Activated CD4-positive, alpha-beta T cell treated with anti-CD3 and anti-CD28 coated beads for 24 hours (primary cell): ENCODE measurements around the gene BCR.

Experiments
- DNase-seq, 2 donors: peaks; one replicate each; pipeline ENCODE4 v3.0.0-alpha.2; 2020; ENCODE audit warnings: low read depth in 2 of 2

Gene BCR

DNA sequence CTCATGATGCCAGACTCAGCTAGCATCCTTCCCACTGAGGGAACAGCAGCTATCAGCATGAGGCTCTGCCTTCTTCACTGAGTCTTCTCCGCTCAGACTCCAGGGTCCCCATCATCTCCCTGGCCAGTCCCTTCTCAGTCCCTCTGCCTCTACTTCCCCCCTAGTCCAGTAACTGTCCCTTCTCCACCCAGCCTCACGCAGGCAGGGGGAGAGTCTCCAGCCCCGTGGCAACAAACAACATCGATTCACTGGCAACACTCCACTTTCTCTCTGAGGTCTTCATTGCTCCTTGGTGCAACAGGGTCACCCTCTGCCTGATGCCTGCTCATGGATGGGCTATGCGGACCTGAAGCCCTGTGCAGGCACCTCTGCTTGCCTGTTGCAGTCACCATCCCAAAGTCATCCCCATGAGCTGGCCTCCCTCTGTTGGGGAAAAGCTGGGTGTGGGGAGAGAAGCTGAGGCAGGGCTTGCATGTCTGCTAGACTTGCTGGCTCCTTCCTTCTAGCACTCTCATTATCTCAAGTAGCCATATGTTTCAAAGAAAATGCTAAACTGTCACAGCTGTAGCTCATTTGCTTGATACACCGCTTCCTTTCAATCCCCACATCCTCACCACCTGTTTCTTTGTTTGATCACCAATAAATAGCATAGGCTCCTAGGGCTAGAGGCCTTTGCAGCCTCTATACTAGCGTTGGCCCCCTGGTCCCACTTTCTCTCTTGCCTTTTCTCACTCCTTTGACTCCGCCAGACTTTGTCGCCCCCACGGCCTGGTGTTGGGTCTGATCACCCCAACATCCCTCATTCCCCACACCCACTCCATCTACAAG, 4.3 kb upstream of the BCR start:
- DNase-seq = no peak

DNA sequence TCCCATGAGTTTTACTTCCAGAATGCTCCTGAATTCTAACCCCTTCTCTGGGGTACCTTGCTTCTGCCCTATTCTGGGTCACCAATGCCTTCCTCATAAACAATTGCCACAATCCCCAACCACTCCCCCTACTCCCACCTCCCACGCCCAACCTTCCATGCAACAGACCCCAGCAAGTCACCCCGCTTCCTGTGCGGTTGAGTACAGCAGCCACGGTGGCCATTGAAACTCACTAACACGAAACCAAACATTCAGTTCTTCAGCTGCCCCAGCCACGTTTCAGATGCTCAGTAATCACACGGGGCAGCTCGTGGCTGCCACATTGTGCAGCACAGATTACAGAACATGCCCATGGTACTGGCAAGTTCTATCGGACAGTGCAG, 3.7 kb upstream of the BCR start:
- no peak for DNase-seq

DNA sequence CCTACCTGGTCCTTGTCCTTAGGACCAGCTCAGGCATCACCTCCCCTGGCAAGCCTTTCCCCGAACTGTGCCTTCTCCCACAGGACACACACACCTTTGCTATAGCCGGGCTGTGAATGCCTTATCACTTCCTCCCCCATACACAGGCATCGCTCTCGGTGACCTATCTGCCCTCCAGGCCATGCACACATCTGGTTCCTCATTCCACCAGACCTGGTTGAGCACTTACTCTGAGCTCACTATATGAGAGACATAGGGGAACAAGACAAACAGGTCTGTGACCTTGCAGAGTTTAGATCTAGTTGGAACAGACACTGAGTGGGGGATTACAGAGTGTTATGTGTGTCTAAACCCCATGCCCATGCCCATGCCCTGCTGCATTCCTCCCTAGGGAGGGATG, 3.1 kb upstream of the BCR start:
- DNase-seq = no peak

DNA sequence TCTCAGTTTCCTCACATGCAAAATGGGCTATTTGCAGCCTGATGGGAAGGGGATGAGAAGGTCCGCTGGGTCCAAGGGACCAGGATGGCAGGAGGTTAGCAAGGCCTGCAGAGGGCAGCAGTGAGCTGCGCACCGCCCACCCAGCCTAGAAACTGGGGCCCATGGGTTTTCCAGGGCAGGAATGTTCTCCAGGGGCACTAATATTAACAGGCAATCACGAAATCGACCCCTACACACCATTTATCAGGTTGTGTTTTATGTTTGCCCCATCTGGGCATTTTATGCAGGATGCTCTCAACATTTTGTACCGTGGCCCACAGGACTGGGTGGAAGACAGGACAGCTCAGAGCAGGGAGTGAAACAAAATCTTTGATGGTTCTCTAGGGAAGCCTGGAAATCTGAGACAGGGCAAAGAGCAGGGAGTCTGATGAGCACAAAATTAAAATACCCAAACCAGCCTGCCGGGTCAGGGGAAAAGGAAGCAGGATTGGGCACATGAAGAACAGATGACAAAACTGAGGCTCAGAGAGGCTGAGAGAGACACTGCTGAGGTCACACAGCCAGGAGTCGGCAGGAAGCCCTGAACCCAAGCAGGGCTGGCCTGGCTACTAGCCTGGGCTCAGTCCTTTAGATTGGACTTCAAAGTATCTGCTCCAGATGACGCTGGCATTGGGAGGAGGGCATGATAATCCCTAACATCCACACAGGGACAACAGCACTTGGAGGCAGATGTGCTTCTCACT, 1.6 kb upstream of the BCR start:
- DNase-seq = peak; percentile 46 to 48

DNA sequence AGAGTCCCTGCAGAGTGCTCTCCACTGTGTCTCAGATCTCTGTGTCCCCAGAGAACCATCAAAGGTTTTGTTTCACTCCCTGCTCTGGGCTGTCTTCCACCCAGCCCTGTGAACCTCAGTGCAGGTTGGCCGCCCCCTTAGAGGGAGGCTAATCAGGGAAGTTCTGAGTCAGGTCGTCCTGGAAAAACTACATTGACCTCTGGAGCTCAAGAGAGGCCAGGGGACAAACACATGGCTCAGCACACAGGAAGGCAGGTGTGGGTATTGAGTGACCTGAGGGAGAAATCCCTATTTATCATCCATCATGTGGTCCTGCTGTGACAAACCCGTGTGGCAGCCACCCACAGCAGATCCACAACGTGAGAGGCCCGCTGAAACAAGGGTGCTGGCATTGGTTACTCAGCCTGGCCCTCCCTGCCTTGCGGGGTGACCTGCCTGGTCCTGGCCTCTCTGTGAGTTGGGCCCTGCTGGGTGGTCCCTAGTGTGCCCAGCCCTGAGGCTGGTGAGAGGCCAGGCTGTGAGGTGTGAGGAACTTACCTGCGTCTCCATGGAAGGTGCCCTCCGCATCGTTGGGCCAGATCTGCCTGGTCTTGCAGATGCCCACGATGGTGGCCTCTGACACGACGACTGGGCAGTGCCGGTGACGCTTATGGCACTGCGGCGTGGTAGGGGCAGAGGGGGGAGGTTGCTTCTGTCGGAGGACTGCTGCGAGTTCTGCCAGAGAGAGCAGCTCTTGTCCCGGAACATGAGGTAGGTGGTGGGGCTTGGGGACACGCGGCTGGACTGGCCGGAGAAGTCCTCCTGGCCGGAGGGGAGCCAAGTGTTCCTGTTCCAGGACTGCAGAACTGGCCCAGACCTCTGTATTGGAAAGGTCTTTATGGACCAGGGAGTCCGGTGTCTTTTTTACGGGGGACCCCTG, 669 bp upstream of the BCR start:
- DNase-seq = no peak

DNA sequence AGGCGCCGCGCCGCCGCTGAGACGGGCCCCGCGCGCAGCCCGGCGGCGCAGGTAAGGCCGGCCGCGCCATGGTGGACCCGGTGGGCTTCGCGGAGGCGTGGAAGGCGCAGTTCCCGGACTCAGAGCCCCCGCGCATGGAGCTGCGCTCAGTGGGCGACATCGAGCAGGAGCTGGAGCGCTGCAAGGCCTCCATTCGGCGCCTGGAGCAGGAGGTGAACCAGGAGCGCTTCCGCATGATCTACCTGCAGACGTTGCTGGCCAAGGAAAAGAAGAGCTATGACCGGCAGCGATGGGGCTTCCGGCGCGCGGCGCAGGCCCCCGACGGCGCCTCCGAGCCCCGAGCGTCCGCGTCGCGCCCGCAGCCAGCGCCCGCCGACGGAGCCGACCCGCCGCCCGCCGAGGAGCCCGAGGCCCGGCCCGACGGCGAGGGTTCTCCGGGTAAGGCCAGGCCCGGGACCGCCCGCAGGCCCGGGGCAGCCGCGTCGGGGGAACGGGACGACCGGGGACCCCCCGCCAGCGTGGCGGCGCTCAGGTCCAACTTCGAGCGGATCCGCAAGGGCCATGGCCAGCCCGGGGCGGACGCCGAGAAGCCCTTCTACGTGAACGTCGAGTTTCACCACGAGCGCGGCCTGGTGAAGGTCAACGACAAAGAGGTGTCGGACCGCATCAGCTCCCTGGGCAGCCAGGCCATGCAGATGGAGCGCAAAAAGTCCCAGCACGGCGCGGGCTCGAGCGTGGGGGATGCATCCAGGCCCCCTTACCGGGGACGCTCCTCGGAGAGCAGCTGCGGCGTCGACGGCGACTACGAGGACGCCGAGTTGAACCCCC, 798 bp downstream of the BCR start:
- DNase-seq = no peak

DNA sequence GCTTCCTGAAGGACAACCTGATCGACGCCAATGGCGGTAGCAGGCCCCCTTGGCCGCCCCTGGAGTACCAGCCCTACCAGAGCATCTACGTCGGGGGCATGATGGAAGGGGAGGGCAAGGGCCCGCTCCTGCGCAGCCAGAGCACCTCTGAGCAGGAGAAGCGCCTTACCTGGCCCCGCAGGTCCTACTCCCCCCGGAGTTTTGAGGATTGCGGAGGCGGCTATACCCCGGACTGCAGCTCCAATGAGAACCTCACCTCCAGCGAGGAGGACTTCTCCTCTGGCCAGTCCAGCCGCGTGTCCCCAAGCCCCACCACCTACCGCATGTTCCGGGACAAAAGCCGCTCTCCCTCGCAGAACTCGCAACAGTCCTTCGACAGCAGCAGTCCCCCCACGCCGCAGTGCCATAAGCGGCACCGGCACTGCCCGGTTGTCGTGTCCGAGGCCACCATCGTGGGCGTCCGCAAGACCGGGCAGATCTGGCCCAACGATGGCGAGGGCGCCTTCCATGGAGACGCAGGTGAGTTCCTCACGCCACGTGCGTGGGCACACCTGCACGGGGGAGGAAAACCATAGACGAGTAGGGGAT, 1.5 kb downstream of the BCR start:
- DNase-seq = no peak

DNA sequence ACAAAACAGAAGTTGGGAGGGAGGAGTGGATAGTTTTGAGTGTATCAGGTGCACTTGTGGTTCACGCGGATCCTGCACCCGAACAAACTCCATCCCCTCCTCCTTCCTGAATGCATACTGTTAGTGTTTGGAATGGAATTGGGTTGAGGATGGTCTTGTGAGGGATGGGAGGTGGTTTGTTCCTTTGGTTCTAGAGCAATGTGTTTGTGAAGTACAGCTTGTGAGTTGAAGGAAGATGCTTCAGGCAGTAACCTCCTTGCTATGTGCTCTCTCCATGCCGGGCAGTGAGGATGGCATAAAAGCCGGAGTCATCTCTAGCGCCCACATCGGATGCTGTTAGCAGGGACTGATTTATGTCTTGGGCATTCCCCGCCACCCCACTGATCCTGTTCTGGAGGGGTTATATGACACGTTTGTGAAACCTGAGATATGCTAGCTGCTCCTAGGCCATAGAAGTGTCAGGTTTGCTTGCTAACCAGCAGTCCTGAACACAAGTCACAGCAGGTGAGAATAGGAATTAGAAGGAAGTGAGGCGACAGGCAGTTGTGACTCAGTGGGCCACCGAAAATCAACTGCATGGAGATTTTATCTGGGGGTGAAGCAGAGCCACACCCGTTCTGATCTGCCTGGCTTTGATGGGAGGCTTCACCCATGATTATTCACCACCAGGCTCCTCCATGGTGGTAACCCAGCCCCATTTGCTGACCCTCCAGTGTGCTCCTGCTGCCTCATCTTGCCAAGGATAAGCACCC, 2.2 kb downstream of the BCR start:
- peak; percentile 49 to 51 for DNase-seq

DNA sequence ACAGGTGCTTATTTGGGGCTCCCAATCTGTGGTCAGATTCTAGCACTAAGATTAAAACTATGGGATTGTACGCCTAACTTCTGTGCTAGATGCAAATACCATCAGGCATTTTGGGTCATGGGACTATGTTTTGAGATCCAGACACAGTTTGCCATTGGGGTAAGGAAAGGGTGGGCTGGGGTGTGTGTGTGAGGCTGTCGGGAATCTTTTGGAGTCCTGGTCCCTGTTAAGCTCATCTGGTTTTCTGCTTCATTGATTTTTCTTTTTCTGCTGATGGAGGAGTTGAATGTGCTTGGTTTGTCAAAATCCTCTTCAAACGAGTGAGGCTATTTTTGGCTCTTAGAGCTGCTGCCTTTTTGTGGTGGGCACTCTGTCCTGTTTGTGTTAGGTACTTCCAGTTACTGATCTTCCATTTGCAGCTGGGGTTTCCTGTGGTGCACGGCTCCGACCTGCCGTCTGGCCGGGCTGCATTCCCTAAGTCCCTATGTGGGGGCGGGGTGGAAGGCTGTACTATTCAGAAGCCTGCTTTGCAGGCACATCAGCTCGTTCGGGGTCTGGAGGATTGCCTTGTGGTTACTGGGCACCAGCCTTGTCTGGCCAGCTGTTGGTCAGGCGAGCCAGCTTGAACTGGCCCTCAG, 2.9 kb downstream of the BCR start:
- no peak for DNase-seq

DNA sequence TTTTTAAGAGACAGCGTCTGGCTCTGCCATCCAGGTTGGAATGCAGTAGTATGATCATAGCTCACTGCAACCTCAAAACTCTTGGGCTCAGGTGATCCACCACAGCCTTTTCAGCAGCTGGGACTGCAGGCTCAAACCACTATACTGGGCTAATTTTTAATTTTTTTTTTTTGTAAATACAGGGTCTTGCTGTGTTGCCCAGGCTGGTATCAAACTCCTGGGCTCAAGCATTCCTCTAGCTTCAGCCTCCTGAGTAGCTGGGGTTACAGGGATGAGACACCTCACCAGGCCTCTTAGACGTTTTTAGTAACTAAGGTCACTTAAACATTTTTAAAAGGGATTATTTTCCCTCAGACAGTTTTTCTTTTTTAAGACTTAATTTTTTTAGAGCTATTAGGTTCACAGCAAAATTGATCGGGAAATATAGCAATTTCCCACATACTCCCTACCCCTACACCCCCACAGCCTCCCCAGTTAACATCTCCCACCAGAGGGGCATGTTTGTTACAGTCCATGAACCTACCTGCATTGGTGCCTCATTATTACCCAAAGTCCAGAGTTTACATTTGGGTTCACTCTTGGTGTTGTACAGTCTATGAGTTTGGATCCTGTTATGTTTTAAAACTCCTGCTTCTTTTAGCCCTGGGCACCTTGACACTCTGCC, 3.9 kb downstream of the BCR start:
- no peak for DNase-seq

DNA sequence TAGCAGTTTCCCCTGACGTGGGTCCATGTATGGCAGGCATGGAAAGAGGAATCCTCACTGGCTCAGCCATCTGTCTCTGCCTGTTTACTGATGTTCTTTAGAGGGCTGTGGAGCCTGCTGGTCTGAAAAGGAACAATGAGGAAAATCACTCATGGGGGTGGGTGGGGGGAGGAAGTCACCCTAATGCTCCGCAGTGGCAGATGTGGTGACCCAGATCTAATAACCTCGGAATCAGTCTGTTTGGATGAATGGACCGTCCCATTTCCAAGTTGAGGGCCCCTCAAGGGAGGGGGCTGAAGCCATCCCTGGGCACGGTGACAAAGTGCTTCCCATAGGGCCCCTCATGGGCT, 4.4 kb downstream of the BCR start:
- no peak for DNase-seq

DNA sequence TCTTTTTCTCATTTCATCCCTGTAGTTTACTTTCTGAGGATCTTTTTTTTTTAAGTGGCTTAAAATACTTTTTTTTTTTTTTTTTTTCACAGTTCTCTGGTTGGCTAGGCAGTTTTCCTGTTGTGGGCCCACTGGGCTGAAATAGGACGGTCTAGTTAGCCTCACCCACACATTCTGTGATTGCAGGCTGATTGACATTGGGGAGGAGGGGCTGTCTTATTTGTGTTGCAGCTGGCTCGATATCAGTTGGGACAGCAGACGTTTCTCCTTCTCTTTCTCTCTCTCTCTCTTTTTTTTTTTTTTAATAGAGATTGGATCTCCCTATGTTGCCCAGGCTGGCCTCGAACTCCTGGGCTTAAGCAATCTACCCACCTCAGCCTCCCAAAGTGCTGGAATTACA, 6.9 kb downstream of the BCR start:
- DNase-seq = no peak

DNA sequence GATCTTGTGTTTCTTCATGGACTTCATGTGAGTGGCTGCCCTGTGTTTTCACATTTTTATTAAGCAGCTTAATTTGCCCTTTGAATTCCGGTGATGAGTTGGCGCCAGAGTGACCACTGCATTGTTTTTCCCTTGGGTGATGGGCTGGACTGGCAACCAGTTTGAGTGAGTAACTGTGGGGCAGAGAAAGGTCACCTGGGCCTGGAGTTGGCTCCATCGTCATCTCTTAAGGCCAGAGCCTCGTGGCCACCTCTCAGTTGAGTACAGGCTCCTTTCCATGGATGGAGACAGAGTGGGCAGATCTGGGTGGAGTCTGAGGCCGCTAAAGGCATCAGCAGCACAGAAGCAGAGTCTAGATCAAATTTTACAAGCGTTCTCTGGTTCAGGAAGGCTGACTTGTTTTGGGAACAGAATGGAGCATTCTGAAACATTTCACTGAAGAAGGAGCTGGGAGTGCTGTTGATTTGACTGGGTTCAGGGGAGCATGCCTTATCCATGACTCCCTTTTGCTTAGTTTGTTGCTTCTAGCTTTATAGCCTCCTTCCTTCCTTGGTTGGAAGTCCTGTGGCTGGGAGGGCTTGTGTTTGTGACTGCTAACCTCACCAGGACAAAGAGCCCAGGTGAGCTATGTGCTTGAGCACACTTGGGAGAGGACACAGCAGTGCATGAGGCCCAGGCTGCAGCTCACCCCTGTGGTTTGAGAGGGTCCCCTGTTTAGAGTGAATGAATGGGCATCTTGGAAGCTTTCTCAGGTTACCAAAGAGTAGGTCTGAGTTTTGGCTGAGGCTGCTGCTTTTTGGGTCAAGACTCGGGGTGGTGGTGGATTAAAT, 7.8 kb downstream of the BCR start:
- no peak for DNase-seq

DNA sequence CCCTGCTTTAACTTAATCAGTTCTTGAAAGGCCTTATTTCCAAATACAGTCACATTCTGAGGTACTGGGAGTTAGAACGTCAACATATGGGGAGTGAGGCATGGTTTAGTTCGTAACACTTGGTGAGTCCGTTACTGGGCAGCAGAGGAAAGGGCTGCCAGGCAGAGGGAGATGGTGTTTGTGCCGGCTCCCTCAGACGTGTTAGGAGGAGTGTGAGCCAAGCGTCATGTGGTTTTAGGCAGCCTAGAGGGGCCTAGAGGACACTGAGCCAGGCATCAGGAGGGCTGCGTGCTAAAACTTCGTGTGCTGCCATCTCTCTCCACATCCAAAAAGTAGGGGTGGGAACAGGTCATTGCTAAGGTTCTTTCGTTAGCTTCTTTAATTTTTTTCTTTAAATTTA, 10.2 kb downstream of the BCR start:
- no peak for DNase-seq

DNA sequence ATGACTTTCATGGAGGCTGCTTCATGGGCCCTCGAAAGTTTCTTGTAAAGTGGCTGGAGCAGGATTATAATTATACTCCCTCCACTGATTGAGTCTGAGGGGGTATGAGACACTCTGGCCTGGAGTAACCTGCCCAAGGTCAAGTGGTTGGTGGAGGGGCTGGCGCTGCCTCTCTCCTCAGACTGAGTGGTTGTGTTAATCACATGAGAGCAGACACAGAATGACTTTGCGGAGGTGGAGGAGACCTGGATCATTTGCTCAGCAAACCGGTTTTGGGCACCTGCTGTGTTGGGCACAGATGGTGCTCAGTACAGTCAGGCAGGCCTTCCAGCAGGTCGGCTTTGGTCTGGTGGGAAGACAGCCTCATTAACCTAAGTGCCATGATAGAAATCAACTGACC, 11.8 kb downstream of the BCR start:
- DNase-seq = no peak

DNA sequence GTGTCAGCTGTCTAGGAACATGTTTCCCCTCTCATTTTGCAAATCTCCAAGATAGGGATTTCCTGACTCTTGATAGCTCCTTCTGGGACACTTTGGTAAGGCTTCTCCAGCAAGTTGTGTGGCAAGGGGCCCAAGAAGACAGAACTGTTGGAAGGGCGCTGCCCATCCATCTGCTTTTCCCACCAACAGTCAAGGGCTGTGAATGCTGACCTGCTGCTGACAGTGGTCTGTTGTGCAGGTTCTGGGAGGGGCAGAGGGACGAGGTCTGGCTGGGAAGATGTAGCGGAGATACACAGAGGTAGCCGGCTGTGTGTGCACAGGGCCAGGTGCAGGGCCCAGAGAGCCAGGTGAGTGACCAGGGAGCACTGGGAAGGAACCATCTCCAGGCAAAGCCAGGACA, 12.2 kb downstream of the BCR start:
- DNase-seq = no peak

DNA sequence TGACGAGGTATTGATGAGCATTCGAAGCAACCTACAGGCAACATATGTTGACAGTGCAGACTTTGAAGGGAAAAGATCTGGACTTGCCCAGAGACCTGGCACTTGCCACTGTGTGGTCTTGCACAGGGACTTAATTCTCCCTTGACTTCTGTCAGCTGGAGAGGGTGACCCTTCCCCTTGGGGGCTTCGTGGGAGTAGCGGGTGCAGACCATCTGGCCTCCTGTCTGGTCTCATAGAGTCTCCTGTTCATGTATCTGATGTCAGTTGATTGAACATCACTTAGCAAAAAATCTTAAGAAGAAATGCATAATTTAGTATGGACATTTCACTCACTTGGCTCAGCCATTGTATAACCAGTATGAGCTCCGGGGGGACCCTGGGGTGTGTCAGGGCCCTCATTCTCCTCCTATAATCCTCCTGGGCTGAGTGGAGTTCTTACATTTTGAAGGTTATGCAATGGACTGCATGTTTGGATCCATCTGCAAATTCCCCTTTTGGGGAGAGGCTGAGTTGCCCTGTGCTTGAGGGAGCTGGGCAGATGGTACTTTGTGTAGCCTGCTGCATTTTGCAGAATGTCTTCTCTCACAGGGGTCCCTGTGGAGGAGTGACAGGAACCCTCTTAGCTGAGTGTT, 13.0 kb downstream of the BCR start:
- DNase-seq = no peak

DNA sequence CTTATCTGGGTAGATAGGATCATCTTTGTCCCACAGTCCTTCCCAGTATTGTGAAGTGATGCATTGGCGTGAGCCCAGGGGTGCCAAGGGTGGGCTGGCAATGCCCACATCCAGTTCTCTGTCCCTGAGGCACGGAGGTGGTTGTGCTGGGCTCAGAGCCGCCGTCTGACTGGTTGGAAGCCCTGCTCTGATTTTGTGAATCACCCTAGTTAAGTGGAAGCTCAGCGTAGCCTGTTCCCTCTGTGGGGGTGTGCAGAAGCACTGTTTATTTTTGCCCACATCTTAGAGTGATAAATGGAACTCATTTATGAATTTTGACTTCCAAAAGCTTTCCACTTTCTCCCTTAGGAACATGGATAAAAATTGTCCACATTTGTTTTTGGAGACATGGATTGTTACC, 13.6 kb downstream of the BCR start:
- DNase-seq = no peak
